H9 (cell line): ENCODE results near the gene PCGF3. TPM values are rescaled to one million over a fixed set of nuclear protein-coding genes. Genes with fewer than 3 reads are reported as not detected.

Source experiments
- DNase-seq: peaks from one replicate; pipeline ENCODE4 v3.0.0-alpha.2; 2017
- H2AFZ ChIP-seq: one replicate; pipeline ENCODE4 v1.6.1; 2013; ENCODE audit warnings: mild to moderate bottlenecking, low read length, control low read depth, moderate library complexity
- H2AK5ac ChIP-seq: 2 replicates; pipeline ENCODE4 v1.6.1; 2013; ENCODE audit warnings: low read length, control low read depth, mixed read lengths; ENCODE audit not compliant: insufficient read length
- H2BK120ac ChIP-seq: one replicate; pipeline ENCODE4 v1.6.1; 2013; ENCODE audit warnings: low read depth, mild to moderate bottlenecking, low read length, control low read depth, inconsistent platforms; ENCODE audit not compliant: poor library complexity, severe bottlenecking
- H2BK12ac ChIP-seq: 2 replicates; pipeline ENCODE4 v1.6.1; 2013; ENCODE audit warnings: low read length, control low read depth, mixed read lengths, low read depth; ENCODE audit not compliant: insufficient read length
- H2BK15ac ChIP-seq: 2 replicates; pipeline ENCODE4 v1.6.1; 2013; ENCODE audit warnings: low read depth, low read length, control low read depth
- H2BK20ac ChIP-seq: one replicate; pipeline ENCODE4 v1.6.1; 2013; ENCODE audit warnings: low read depth, mild to moderate bottlenecking, low read length, control low read depth, inconsistent platforms; ENCODE audit not compliant: poor library complexity, severe bottlenecking
- H2BK5ac ChIP-seq: 2 replicates; pipeline ENCODE4 v1.6.1; 2013; ENCODE audit warnings: low read length, control low read depth, mixed read lengths; ENCODE audit not compliant: insufficient read length
- H3K14ac ChIP-seq: 2 replicates; pipeline ENCODE4 v1.6.1; 2013; ENCODE audit warnings: low read length, control low read depth; ENCODE audit not compliant: insufficient read depth
- H3K18ac ChIP-seq: 2 replicates; pipeline ENCODE4 v1.6.1; 2013; ENCODE audit warnings: low read depth, mild to moderate bottlenecking, mixed read lengths, low read length, control low read depth; ENCODE audit not compliant: insufficient read length
- H3K23ac ChIP-seq: 2 replicates; pipeline ENCODE4 v1.6.1; 2013; ENCODE audit warnings: low read length, control low read depth, mixed read lengths, low read depth; ENCODE audit not compliant: insufficient read length
- H3K23me2 ChIP-seq: 2 replicates; pipeline ENCODE4 v1.6.1; 2013; ENCODE audit warnings: low read depth, mild to moderate bottlenecking, mixed read lengths, low read length, control low read depth; ENCODE audit not compliant: insufficient read length, poor library complexity, severe bottlenecking
- H3K27ac ChIP-seq: 2 replicates; pipeline ENCODE4 v1.5.1; 2013; ENCODE audit warnings: low read length, control low read depth, mixed read lengths, low read depth; ENCODE audit not compliant: insufficient read length
- H3K27me3 ChIP-seq: 2 replicates; pipeline ENCODE4 v1.6.1; 2013; ENCODE audit warnings: low read length, control low read depth, inconsistent platforms; ENCODE audit not compliant: insufficient read depth
- H3K4ac ChIP-seq: 2 replicates; pipeline ENCODE4 v1.6.1; 2013; ENCODE audit warnings: low read depth, mild to moderate bottlenecking, control low read depth, inconsistent platforms, low read length, moderate library complexity
- H3K4me1 ChIP-seq: 2 replicates; pipeline ENCODE4 v1.6.1; 2013; ENCODE audit warnings: low read length, control low read depth, inconsistent platforms; ENCODE audit not compliant: insufficient read depth
- H3K4me2 ChIP-seq: 2 replicates; pipeline ENCODE4 v1.6.1; 2013; ENCODE audit warnings: low read length, control low read depth, mixed read lengths; ENCODE audit not compliant: insufficient read length, insufficient read depth
- H3K56ac ChIP-seq: 2 replicates; pipeline ENCODE4 v1.6.1; 2013; ENCODE audit warnings: low read depth, mild to moderate bottlenecking, mixed read lengths, low read length, control low read depth; ENCODE audit not compliant: insufficient read length
- H3K79me1 ChIP-seq: 2 replicates; pipeline ENCODE4 v1.6.1; 2013; ENCODE audit warnings: low read depth, mild to moderate bottlenecking, moderate library complexity, low read length, control low read depth, inconsistent platforms; ENCODE audit not compliant: insufficient read depth, poor library complexity, severe bottlenecking
- H3K79me2 ChIP-seq: 2 replicates; pipeline ENCODE4 v1.6.1; 2013; ENCODE audit warnings: low read length, control low read depth, inconsistent platforms; ENCODE audit not compliant: insufficient read depth
- H3K9ac ChIP-seq: 2 replicates; pipeline ENCODE4 v1.6.1; 2013; ENCODE audit warnings: low read length, control low read depth, mixed read lengths; ENCODE audit not compliant: insufficient read length; ENCODE audit errors: extremely low read depth
- H3K9me3 ChIP-seq: one replicate; pipeline ENCODE4 v1.6.1; 2013; ENCODE audit warnings: low read depth, low read length, inconsistent platforms; ENCODE audit not compliant: control insufficient read depth
- H3T11ph ChIP-seq: one replicate; pipeline ENCODE4 v1.6.1; 2013; ENCODE audit warnings: mild to moderate bottlenecking, low read length, control low read depth, inconsistent platforms
- H4K20me1 ChIP-seq: one replicate; pipeline ENCODE4 v1.6.1; 2013; ENCODE audit not compliant: control insufficient read depth, insufficient read length, insufficient read depth
- H4K5ac ChIP-seq: 2 replicates; pipeline ENCODE4 v1.6.1; 2013; ENCODE audit warnings: low read depth, mild to moderate bottlenecking, mixed read lengths, low read length, control low read depth; ENCODE audit not compliant: insufficient read length
- H4K8ac ChIP-seq: replicated peaks from 2 replicates; pipeline ENCODE4 v1.6.1; 2013; ENCODE audit warnings: low read length, control low read depth, mixed read lengths, low read depth; ENCODE audit not compliant: insufficient read length
- H4K91ac ChIP-seq: 2 replicates; pipeline ENCODE4 v1.6.1; 2013; ENCODE audit warnings: low read depth, mild to moderate bottlenecking, moderate library complexity, mixed read lengths, low read length, control low read depth; ENCODE audit not compliant: insufficient read length
- H3K27ac Mint-ChIP-seq, 3 experiments: 2 replicates in 2 of 3; 3 replicates in 1 of 3; pipeline ENCODE4 v1.8.0; 2020 to 2021; ENCODE audit warnings: mixed read lengths in 3 of 3, mild to moderate bottlenecking in 1 of 3, moderate library complexity in 1 of 3
- H3K27me3 Mint-ChIP-seq: 2 replicates; pipeline ENCODE4 v1.8.0; 2021; ENCODE audit warnings: low read depth, mild to moderate bottlenecking, moderate library complexity, mixed read lengths
- H3K36me3 Mint-ChIP-seq, 3 experiments: 2 replicates in 2 of 3; 3 replicates in 1 of 3; pipeline ENCODE4 v1.8.0; 2020 to 2021; ENCODE audit warnings: low read depth in 3 of 3, mixed read lengths in 3 of 3; ENCODE audit not compliant: insufficient read depth in 1 of 3
- H3K4me1 Mint-ChIP-seq, 2 experiments: 2 replicates each; pipeline ENCODE4 v1.8.0; 2020; ENCODE audit warnings: mixed read lengths in 2 of 2
- H3K4me3 Mint-ChIP-seq, 2 experiments: 2 replicates in 1 of 2; 3 replicates in 1 of 2; pipeline ENCODE4 v1.8.0; 2020 to 2021; ENCODE audit warnings: mild to moderate bottlenecking in 2 of 2, mixed read lengths in 2 of 2, moderate library complexity in 1 of 2
- H3K9me3 Mint-ChIP-seq, 2 experiments: 2 replicates in 1 of 2; 3 replicates in 1 of 2; pipeline ENCODE4 v1.8.0; 2020; ENCODE audit warnings: mild to moderate bottlenecking in 2 of 2, mixed read lengths in 2 of 2, moderate library complexity in 1 of 2
- WGBS: extraction: QIAGEN DNeasy Blood & Tissue Kit; methylation state at CpG from one replicate; pipeline ENCODE4 v1.1.7; 2013; ENCODE audit warnings: missing lambda C conversion rate, low lambda C conversion rate, mixed read lengths; ENCODE audit not compliant: insufficient read length; ENCODE audit errors: extremely low coverage; 5-methylcytosine and 5-hydroxymethylcytosine counted together
- total RNA-seq: library from RNA; stranded (reverse); gene quantifications from 2 replicates; pipeline ENCODE4 v1.2.1, GENCODE V29; 2021
- TF ChIP-seq, protein P1 (sequence below): fragments of 200-600 bp; sonication (generic); conservative IDR thresholded peaks from 3 replicates; pipeline ENCODE4 v1.8.0; 2021; ENCODE audit warnings: antibody characterized with exemption, mild to moderate bottlenecking

PCGF3 gene
- total RNA-seq, 1 experiment from 2014 or later = 43.1 TPM

DNA sequence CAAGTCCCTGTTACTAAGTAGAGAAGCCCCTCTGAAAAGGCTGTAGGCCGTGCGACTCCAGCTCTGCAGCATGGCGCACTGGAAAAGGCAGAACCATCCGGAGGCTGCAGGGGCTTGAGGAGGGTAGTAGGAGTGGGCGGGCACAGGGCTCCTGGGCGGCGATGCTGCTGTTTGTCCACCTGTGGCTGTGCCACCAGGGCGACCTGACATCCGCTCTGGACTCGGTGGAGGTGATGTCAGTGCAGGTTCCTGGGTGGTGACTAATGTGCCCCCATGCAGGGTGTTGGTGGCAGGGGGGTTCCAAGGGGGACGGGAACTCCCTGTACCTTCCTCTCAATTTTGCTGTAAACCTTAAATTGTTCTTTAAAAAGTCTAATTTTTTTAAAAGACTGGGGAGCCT, 58.3 kb downstream of the PCGF3 start:
- H2AK5ac ChIP-seq = no peak overlapping the region
- no CpG with 5 or more reads among the region's 11 CpGs for WGBS
- Mint-ChIP-seq H3K27ac (peak overlapping the region in 1 of 3 experiments; percentile 48; a peak in 1 of 7 replicates), H3K27me3 (peaks cover 6% of the 10 kb centered on the region), H3K4me3 (no peak overlapping the region), H3K4me1 (peaks cover 12 to 14% of the 10 kb centered on the region in 2 experiments), H3K9me3 (peaks cover 9 to 29% of the 10 kb centered on the region in 2 experiments), H3K36me3 (peaks cover 66 to 84% (median 84%) of the 10 kb centered on the region in 3 experiments)
- H3K23me2 ChIP-seq = no peaks in the 10 kb centered on the region
- TF ChIP-seq, protein P1, sequence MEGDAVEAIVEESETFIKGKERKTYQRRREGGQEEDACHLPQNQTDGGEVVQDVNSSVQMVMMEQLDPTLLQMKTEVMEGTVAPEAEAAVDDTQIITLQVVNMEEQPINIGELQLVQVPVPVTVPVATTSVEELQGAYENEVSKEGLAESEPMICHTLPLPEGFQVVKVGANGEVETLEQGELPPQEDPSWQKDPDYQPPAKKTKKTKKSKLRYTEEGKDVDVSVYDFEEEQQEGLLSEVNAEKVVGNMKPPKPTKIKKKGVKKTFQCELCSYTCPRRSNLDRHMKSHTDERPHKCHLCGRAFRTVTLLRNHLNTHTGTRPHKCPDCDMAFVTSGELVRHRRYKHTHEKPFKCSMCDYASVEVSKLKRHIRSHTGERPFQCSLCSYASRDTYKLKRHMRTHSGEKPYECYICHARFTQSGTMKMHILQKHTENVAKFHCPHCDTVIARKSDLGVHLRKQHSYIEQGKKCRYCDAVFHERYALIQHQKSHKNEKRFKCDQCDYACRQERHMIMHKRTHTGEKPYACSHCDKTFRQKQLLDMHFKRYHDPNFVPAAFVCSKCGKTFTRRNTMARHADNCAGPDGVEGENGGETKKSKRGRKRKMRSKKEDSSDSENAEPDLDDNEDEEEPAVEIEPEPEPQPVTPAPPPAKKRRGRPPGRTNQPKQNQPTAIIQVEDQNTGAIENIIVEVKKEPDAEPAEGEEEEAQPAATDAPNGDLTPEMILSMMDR = no peak
- H3T11ph ChIP-seq = no peak overlapping the region
- no peak overlapping the region for H3K56ac ChIP-seq
- no peak overlapping the region for H3K23ac ChIP-seq
- H2BK12ac ChIP-seq = no peak overlapping the region
- no peaks in the 10 kb centered on the region for H3K9me3 ChIP-seq
- no peaks in the 10 kb centered on the region for H3K79me2 ChIP-seq
- no peak overlapping the region for H3K4me2 ChIP-seq
- H3K4ac ChIP-seq = no peak overlapping the region
- H3K18ac ChIP-seq = no peak overlapping the region
- H2BK5ac ChIP-seq = no peak overlapping the region
- no peak overlapping the region for H3K14ac ChIP-seq
- no peak overlapping the region for H2BK120ac ChIP-seq
- no peak for DNase-seq
- no peaks in the 10 kb centered on the region for H3K27me3 ChIP-seq
- H2BK15ac ChIP-seq = no peak overlapping the region
- H3K79me1 ChIP-seq = no peaks in the 10 kb centered on the region
- H2BK20ac ChIP-seq = no peak overlapping the region
- H3K27ac ChIP-seq = no peak overlapping the region
- H3K4me1 ChIP-seq = no peaks in the 10 kb centered on the region
- H4K8ac ChIP-seq = no peak overlapping the region
- no peaks in the 10 kb centered on the region for H4K20me1 ChIP-seq
- no peak overlapping the region for H4K5ac ChIP-seq
- H4K91ac ChIP-seq = no peak overlapping the region
- H2AFZ ChIP-seq = no peak overlapping the region
- no peak overlapping the region for H3K9ac ChIP-seq
